Breast epithelium (tissue), 4 donors: ENCODE data around the gene TRIM7. TPM values are rescaled to one million over a fixed set of nuclear protein-coding genes. Genes with fewer than 3 reads are reported as not detected.
"Not testable (repeated sequence)": the region's sequence is repeated elsewhere in the genome, so short reads cannot be mapped to it uniquely, and the experiment has no call there.

ENCODE experiments used
- DNase-seq, 2 donors: peaks; one replicate each; pipeline ENCODE4 v3.0.0-alpha.2; 2019; ENCODE audit warnings: low spot score in 2 of 2
- H3K27ac ChIP-seq, 2 donors: fragments of 200-600 bp; sonication (generic) in 1 of 2; one replicate each; pipeline ENCODE4 v1.5.1; 2016 to 2019; ENCODE audit warnings: mild to moderate bottlenecking in 1 of 2
- H3K27me3 ChIP-seq, 2 donors: fragments of 200-600 bp; sonication (generic) in 1 of 2; one replicate each; pipeline versions ENCODE4 v1.5.1 to v1.6.0; 2017 to 2019; ENCODE audit warnings: control low read depth in 1 of 2, mild to moderate bottlenecking in 1 of 2
- H3K36me3 ChIP-seq: fragments of 200-600 bp; one replicate; pipeline ENCODE4 v1.5.1; 2019
- H3K4me1 ChIP-seq, 2 donors: fragments of 200-600 bp; sonication (generic); one replicate each; pipeline ENCODE4 v1.5.1; 2016 to 2019; ENCODE audit warnings: control low read depth in 1 of 2
- H3K4me3 ChIP-seq, 3 donors: fragments of 200-600 bp; sonication (generic); 1 replicate in 2 of 3; 2 replicates in 1 of 3; pipeline ENCODE4 v1.5.1; 2016 to 2019; ENCODE audit warnings: mild to moderate bottlenecking in 3 of 3, moderate library complexity in 2 of 3
- H3K9me3 ChIP-seq, 2 donors: fragments of 200-600 bp; sonication (generic) in 1 of 2; one replicate each; pipeline ENCODE4 v1.5.1; 2016 to 2019; ENCODE audit warnings: control low read depth in 1 of 2
- POLR2A ChIP-seq: fragments of 450-650 bp; IDR thresholded peaks from one replicate; pipeline ENCODE4 v1.6.1; 2016; ENCODE audit warnings: antibody characterized with exemption, mild to moderate bottlenecking, moderate library complexity
- POLR2AphosphoS5 ChIP-seq, 3 donors: sonication (generic); formaldehyde crosslinking; IDR thresholded peaks; one replicate each; pipeline ENCODE4 v1.6.1; 2017; ENCODE audit warnings: antibody characterized with exemption in 3 of 3
- intact Hi-C: fragments of 100-400 bp; cut with DNase I; formaldehyde crosslinking; loops from one replicate; pipeline ENCODE4 v1.15.1; 2023; ENCODE audit warnings: low total_unique reads
- total RNA-seq, 3 donors: library from RNA; depleted of rRNA; stranded (reverse); fragments of >200 nt; gene quantifications; one replicate each; pipeline ENCODE4 v1.1.0, GENCODE V29; 2016
- TF ChIP-seq, protein P1 (sequence below), 3 donors: fragments of 450-650 bp; IDR thresholded peaks; one replicate each; pipeline ENCODE4 v1.5.1; 2016 to 2017; ENCODE audit warnings: antibody characterized with exemption in 3 of 3, mild to moderate bottlenecking in 3 of 3, moderate library complexity in 3 of 3

TRIM7 gene
- total RNA-seq, 3 donors from 2014 or later: 0.29 to 5.4 (median 5.2) TPM

DNA sequence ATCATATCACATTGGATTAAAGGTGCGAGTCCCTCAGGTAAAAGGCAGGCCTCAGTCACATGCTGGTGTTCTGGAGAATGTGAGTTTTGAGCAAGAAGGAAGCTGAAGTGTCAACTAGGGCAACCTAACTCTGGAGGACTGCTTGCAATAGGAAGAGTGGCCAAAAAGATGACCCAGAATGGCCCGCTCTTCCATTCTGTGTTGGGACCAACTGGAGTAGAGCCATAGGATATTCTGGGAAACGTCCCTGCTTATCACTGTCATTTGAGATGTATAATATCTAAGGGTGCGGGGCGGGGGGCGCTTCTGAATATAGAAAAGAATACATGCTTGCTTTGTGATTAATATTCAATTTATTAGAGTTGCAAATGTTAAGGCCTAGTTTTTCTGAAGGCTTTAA is 7.1 kb upstream of the TRIM7 start:
- no peaks in the 10 kb centered on the region for H3K27me3 ChIP-seq
- no peak for DNase-seq
- intact Hi-C loops: no loop called here
- peaks cover 0 to 7% of the 10 kb centered on the region in 2 donors for H3K4me1 ChIP-seq
- no peak overlapping the region for H3K4me3 ChIP-seq
- H3K27ac ChIP-seq: no peak overlapping the region
- H3K36me3 ChIP-seq: no peaks in the 10 kb centered on the region
- no peaks in the 10 kb centered on the region for H3K9me3 ChIP-seq
- TF ChIP-seq, protein P1, sequence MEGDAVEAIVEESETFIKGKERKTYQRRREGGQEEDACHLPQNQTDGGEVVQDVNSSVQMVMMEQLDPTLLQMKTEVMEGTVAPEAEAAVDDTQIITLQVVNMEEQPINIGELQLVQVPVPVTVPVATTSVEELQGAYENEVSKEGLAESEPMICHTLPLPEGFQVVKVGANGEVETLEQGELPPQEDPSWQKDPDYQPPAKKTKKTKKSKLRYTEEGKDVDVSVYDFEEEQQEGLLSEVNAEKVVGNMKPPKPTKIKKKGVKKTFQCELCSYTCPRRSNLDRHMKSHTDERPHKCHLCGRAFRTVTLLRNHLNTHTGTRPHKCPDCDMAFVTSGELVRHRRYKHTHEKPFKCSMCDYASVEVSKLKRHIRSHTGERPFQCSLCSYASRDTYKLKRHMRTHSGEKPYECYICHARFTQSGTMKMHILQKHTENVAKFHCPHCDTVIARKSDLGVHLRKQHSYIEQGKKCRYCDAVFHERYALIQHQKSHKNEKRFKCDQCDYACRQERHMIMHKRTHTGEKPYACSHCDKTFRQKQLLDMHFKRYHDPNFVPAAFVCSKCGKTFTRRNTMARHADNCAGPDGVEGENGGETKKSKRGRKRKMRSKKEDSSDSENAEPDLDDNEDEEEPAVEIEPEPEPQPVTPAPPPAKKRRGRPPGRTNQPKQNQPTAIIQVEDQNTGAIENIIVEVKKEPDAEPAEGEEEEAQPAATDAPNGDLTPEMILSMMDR (IDR thresholded peaks at IDR 0.05): no peak
- TF ChIP-seq POLR2AphosphoS5 (IDR thresholded peaks at IDR 0.05) (no peak), POLR2A (no peak)

DNA sequence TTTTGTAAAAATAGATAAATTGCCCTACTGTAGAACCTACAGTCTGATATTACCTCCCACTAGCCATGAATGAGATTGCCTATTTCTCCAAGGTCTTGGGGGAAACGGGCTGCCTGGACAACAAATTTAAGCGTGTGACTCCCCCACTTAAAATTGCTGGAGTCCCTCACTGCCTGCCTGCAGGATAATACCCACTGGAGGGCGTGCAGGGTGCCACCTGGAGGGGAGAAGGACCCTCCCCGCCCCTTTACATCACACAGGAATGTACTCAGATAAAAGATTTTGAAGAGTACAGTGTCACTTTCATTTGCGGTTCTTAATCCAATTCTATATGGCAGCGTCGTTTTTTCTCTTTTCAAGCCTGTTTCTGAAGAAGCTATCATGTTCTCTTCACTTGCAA is 6.2 kb upstream of the TRIM7 start:
- Histone ChIP-seq H3K4me3 (no peak overlapping the region), H3K36me3 (no peaks in the 10 kb centered on the region), H3K9me3 (no peaks in the 10 kb centered on the region), H3K27ac (no peak overlapping the region), H3K4me1 (peaks cover 0 to 1% of the 10 kb centered on the region in 2 donors), H3K27me3 (no peaks in the 10 kb centered on the region)
- intact Hi-C loops: no loop called here
- TF ChIP-seq, protein P1 (IDR thresholded peaks at IDR 0.05): no peak
- no peak for DNase-seq

DNA sequence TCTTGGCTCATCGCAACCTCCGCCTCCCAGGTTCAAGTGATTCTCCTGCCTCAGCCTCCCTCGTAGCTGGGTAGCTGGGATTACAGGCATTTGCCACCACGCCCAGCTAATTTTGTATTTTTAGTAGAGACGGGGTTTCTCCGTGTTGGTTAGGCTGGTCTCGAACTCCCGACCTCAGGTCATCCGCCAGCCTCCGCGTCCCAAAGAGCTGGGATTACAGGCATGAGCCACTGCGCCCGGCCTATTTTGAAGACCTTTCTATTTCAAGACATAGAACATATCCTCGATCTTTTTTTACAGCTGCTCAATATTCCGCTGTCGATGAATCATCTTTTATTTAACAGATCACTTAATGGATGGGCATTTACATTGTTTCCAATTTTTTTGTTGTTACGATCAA is 5.7 kb upstream of the TRIM7 start:
- H3K27me3 ChIP-seq, H3K36me3 ChIP-seq, H3K27ac ChIP-seq, H3K4me1 ChIP-seq, DNase-seq, H3K4me3 ChIP-seq, intact Hi-C loops, H3K9me3 ChIP-seq: not testable (repeated sequence)

DNA sequence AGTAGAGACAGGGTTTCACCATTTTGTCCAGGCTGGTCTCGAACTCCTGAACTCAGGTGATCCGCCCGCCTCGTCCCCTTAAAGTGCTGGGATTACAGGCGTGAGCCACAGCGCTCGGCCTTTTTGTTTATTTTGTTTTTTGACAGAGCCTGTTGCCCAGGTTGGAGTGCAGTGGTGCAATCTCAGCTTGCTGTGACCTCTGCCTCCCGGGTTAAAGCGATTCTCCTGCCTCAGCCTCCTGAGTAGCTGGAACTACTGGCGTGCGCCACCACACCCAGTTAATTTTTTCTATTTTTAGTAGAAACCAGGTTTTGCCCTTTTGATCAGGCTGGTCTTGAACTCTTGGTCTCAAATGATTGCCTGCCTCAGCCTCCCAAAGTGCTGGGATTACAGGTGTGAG is 5.2 kb upstream of the TRIM7 start:
- H3K36me3 ChIP-seq, intact Hi-C loops, H3K27ac ChIP-seq, H3K4me1 ChIP-seq, H3K27me3 ChIP-seq, H3K4me3 ChIP-seq, H3K9me3 ChIP-seq, DNase-seq: not testable (repeated sequence)

DNA sequence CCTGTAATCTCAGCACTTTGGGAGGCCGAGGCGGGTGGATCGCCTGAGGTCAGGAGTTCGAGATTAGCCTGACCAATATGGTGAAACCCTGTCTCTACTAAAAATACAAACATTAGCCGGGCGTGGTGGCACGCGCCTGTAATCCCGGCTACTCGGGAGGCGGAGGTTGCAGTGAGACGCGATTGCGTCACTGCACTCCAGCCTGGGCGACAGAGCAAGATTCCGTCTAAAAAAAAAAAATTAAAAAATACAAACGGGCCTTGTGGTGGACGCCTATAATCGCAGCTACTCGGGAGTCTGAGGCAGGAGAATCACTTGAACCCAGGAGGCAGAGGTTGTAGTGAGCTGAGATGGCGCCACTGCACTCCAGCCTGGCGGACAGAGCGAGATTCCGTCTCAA is 4.0 kb upstream of the TRIM7 start:
- intact Hi-C loops, H3K9me3 ChIP-seq, H3K36me3 ChIP-seq: not testable (repeated sequence)

DNA sequence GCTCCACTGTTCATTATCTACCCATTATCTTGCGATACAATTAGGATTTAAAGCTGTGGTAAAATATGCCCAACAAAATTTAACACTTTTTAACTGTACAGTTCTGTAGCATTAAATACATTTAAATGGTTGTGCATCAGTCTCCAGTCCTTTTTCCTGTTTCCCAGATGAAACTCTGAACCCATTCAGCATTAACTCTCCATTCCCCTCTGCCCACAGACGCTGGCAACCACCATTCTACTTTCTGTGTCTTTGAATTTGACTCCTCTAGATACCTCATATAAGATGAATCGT is 2.9 kb upstream of the TRIM7 start:
- H3K36me3 ChIP-seq: no peaks in the 10 kb centered on the region
- H3K4me3 ChIP-seq: peak overlapping the region in 2 of 3 donors; percentile 70 to 71
- H3K27me3 ChIP-seq: no peaks in the 10 kb centered on the region
- no peak for DNase-seq
- H3K9me3 ChIP-seq: no peaks in the 10 kb centered on the region
- intact Hi-C loops: no loop called here
- TF ChIP-seq, protein P1 (IDR thresholded peaks at IDR 0.05): no peak
- TF ChIP-seq POLR2AphosphoS5 (IDR thresholded peaks at IDR 0.05) (no peak), POLR2A (no peak)
- peaks cover 0 to 10% of the 10 kb centered on the region in 2 donors for H3K4me1 ChIP-seq
- peak overlapping the region; percentile 86 to 91 for H3K27ac ChIP-seq

More for the DNA sequence above, 4.0 kb upstream of the TRIM7 start:
- H3K27me3 ChIP-seq, H3K4me3 ChIP-seq, DNase-seq, H3K4me1 ChIP-seq, H3K27ac ChIP-seq: not testable (repeated sequence)

DNA sequence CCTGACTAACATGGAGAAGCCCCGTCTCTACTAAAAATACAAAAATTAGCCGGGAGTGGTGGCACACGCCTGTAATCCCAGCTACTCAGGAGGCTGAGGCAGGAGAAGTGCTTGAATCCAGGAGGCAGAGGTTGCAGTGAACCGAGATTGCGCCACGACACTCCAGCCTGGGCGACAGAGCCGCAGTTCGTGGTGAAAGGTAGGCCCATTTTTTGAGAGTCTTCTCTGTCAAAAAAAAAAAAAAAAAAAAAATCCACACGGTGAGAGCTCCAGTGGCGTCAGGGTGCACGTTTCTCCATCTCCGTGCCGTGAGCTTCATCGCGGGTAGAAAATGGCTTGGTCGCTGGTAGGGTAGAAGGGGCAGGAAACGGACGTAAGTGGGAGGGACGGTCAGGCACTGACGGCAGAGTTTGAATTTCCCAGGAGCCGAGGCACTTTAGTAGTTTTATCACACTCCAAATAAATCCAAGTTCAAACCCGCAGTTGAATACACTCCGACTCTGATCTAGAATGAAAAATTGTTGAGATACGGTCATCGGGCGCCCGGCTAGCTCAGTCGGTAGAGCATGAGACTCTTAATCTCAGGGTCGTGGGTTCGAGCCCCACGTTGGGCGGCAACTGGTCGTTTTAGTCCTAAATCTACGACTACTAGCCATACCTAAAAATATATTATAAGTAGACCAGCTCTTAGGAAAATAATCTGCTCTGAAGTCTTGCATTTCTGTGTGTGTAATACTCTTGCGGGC is 2.4 kb upstream of the TRIM7 start:
- Histone ChIP-seq H3K27me3 (no peaks in the 10 kb centered on the region), H3K27ac (peak overlapping the region; percentile 86 to 91), H3K9me3 (no peaks in the 10 kb centered on the region), H3K4me3 (peak overlapping the region; percentile 66 to 71 (median 70)), H3K4me1 (peaks cover 0 to 10% of the 10 kb centered on the region in 2 donors), H3K36me3 (no peaks in the 10 kb centered on the region)
- TF ChIP-seq POLR2AphosphoS5 (IDR thresholded peaks at IDR 0.05) (peak in 2 of 3 donors; percentile 52 to 56), POLR2A (no peak)
- TF ChIP-seq, protein P1 (IDR thresholded peaks at IDR 0.05): no peak
- intact Hi-C loops: no loop called here
- peak in 1 of 2 donors; percentile 76 for DNase-seq
